ENCODE results near the gene P2RY14.
"Not testable (repeated sequence)": the region's sequence is repeated elsewhere in the genome, so short reads cannot be mapped to it uniquely, and the experiment has no call there.

P2RY14 gene

GRCh38 chr3:151248772-151249337, 29.5 kb downstream of the P2RY14 start:
- no peak for DNase-seq

GRCh38 chr3:151242006-151242405, 36.3 kb downstream of the P2RY14 start:
- not testable (repeated sequence) for DNase-seq

- no peak for DNase-seq
Measured at GRCh38 chr3:151236736-151237135, 41.6 kb downstream of the P2RY14 start.

DNA sequence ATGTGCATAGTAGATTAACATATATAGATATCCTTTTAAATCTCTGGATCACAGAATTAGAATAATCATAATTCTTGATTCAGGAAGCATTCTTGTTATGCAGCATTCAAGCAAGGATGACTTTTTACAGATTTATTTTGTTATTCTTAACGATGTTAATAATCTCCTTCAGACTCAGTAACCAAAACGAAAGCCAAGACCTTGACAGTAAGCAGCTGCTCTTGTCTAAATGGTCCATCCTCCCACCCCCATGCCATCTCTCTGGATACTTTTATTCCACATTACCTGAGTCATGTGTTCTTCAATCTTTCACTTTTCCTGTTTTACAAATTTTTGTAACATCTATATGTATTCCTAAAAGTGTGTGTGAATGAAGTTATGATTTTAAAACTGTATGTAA, 42.0 kb downstream of the P2RY14 start:
- no peak for DNase-seq

GRCh38 chr3:151234825-151235224, 43.5 kb downstream of the P2RY14 start:
- no peak for DNase-seq

DNA sequence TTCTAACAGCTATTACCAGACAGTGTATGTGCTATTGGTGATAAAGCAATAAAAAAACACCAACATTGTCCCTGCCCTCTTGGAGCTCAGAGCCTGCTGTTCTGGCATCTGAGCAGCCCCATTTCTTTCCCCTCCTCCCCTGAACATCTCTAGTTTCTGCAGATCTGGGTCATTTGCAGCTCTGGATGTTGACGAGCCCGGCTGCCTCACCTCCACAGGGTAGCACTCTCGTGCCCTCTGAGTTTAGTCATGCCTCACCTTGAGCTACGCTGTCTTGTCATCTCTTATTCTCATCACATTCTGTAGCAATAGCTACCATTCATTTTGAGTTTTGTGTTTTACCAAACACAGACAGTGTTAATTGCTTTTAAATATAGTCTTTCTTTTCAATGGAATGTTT, 45.4 kb downstream of the P2RY14 start:
- DNase-seq: no peak

- not testable (repeated sequence) for DNase-seq
Measured at GRCh38 chr3:151232403-151232802, 45.9 kb downstream of the P2RY14 start.

DNA sequence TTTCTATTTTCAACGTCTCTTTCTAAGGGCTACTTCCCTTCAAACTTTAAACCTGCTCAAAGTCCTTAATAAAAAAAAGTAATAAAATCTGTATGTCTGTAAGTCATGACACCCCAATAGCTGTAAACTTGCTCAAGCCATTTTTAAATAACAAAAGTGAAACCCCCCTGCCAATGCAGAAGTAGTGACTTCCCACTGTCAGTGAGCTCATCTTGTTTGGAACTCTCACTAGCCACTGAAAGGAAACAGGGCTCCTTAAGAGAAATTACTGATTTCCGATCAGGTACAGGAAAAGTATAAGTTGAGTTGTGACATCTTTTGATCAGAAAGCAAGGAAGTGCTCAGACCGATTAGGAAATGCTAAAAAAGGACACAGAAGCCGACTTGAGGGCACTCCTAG, 47.7 kb downstream of the P2RY14 start:
- no peak for DNase-seq

- no peak for DNase-seq
Measured at GRCh38 chr3:151228666-151229040, 49.7 kb downstream of the P2RY14 start.

GRCh38 chr3:151227807-151228665, 50.3 kb downstream of the P2RY14 start:
- peak; percentile 11 for DNase-seq

DNA sequence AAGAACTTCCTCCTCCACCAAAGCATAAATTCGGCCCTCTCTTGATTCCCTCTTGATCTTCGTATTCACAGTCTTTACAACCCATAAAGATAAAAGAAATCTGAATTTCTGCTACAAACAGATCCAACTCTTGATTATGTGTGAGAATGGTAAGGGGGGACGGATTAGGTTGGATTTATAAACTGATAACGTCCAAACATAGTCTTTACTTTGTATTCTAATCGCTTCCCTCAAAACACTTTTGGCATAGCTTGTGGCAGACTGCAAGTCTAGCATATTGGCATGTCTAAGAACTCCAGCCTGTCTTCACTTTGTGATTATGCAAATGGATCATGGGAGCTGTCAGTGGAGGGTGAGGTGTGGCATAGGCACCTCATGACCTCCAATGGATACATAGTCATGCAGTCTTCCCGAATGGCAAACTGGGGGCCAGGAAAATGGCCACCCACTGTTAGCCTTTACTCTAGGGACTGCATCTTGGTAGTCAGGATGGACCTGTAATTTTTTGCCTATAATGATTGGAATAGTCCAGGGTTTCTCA, 51.0 kb downstream of the P2RY14 start:
- DNase-seq: no peak

GRCh38 chr3:151226825-151227224, 51.5 kb downstream of the P2RY14 start:
- no peak for DNase-seq

DNA sequence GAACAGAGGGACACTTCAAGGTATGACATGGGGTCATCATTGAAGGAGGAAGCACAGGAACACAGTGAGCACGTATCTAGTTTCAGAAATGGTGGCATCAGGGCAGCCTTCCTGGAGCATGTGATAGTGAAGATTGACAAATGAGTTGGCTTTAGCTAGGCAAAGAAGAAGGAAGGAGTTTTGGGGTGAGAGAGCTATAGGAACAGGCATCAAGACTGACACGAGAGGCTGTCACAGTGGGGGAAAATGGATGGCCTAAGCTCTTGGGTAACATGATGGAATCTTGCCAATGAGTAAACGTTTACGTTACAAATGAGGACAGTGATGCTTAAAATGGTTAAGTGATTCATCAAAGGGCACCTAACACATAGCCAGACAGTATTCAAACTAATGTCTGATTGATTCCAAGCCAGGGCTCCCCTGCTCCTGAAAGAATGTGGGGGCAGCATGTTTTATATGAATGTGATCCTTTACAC, 52.2 kb downstream of the P2RY14 start:
- DNase-seq: no peak

GRCh38 chr3:151225040-151225975, 53.0 kb downstream of the P2RY14 start:
- DNase-seq: no peak

GRCh38 chr3:151224268-151224866, 54.0 kb downstream of the P2RY14 start:
- no peak for DNase-seq

GRCh38 chr3:151219056-151219455, 59.3 kb downstream of the P2RY14 start:
- DNase-seq: peak; percentile 41

DNA sequence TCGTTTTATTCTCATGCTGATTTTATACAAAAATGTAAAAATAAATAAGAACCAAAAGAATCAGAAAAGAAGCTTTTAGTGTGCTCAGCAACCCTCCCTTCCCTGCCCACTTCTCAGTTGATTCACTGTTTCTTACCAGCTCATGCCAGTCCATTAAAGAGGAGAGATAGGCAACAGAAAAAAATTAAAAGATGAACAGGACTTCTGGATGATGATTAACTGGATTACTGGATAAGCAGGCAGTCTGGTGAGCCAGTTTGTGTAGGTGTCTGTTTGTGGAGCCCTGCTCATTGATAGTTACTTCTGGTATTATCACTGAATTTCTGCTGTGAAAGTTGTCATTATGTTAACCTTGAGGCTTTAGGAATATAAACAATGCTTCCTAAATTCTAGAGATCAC, 60.2 kb downstream of the P2RY14 start:
- DNase-seq: no peak

GRCh38 chr3:151216641-151217607, 61.4 kb downstream of the P2RY14 start:
- no peak for DNase-seq

DNA sequence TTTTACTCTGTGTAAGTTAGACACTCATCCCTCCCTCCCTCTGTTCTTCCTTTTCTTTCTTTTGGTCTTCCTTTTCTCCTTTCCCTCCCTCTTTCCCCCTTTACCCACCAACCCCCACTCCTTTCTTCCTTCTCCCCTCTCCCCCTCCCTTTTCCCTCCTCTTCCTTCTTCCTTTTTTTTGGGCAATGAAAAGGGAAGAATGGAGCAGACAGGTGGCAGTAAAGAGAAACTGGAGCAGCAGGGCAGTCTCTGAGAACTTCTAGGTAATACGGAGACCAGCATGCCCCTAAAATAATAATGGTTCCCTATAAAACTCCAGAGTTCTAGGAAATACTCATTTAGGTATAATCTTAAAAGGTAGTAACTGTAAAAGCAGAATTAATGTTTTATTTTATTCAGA, 63.9 kb downstream of the P2RY14 start:
- DNase-seq: no peak

DNA sequence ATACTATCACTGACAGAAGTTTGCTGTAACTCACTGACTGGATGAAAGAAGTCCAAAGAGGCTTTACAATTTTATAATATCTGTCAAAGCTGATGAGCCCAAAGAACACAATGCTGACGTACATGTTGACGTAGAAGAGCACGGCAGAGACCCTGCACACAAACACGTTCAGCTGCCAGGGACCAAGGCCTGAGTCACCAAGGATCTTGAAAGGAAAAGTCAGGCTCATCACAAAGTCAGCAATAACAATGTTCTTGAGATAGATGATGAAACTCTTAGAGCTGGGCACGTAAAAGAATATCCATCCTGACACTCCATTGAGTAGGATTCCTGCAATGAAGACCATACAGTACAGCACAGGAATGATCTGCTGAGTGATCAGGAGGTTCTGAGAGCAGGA, 64.5 kb downstream of the P2RY14 start:
- no peak for DNase-seq

DNA sequence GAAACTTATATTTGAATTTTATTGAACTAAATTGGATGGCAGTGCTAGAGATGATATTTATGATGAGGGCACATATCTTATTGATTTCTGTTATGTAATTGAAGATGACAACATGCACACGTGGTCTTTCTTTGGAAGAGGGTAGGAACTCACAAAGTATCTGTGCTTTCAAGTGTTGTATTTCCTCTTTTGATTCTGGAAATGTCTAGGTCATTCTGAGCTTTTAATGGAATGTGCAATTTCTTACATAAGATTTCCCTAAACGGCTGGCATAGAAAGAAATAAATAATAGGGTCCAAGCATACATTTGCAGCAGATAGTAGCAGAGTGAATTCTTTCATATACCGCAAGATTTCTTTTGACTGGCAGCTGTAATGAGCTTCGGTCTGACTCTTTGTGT, 65.2 kb downstream of the P2RY14 start:
- DNase-seq: no peak
